Measurements from ENCODE around the gene TPO. TPM values are rescaled to one million over a fixed set of nuclear protein-coding genes. Genes with fewer than 3 reads are reported as not detected.

The TPO gene
- polyA plus RNA-seq, 1 donor from 2014 or later, result not detected

GRCh38 chr2:1431886-1432400, 18.7 kb downstream of the TPO start:
- no peaks in the 10 kb centered on the region for H3K27me3 ChIP-seq (ENCODE audit: insufficient read depth, low read depth, low read length)
- H3K9me3 ChIP-seq (ENCODE audit: low read length), result no peaks in the 10 kb centered on the region
- H3K36me3 ChIP-seq (ENCODE audit: insufficient read depth, low read length), result no peaks in the 10 kb centered on the region
- TF ChIP-seq, protein P1, sequence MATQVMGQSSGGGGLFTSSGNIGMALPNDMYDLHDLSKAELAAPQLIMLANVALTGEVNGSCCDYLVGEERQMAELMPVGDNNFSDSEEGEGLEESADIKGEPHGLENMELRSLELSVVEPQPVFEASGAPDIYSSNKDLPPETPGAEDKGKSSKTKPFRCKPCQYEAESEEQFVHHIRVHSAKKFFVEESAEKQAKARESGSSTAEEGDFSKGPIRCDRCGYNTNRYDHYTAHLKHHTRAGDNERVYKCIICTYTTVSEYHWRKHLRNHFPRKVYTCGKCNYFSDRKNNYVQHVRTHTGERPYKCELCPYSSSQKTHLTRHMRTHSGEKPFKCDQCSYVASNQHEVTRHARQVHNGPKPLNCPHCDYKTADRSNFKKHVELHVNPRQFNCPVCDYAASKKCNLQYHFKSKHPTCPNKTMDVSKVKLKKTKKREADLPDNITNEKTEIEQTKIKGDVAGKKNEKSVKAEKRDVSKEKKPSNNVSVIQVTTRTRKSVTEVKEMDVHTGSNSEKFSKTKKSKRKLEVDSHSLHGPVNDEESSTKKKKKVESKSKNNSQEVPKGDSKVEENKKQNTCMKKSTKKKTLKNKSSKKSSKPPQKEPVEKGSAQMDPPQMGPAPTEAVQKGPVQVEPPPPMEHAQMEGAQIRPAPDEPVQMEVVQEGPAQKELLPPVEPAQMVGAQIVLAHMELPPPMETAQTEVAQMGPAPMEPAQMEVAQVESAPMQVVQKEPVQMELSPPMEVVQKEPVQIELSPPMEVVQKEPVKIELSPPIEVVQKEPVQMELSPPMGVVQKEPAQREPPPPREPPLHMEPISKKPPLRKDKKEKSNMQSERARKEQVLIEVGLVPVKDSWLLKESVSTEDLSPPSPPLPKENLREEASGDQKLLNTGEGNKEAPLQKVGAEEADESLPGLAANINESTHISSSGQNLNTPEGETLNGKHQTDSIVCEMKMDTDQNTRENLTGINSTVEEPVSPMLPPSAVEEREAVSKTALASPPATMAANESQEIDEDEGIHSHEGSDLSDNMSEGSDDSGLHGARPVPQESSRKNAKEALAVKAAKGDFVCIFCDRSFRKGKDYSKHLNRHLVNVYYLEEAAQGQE (IDR thresholded peaks at IDR 0.05; ENCODE audit: borderline replicate concordance), result no peak
- TF ChIP-seq POLR2AphosphoS5 (IDR thresholded peaks at IDR 0.05) (no peak), CTCF (IDR thresholded peaks at IDR 0.05; ENCODE audit: poor library complexity, severe bottlenecking) (no peak), RAD21 (conservative IDR thresholded peaks at IDR 0.05) (no peak), MXI1 (conservative IDR thresholded peaks at IDR 0.05; ENCODE audit: poor library complexity, severe bottlenecking) (no peak), SMC3 (conservative IDR thresholded peaks at IDR 0.05; ENCODE audit: poor library complexity) (no peak)
- H3K9me2 ChIP-seq (ENCODE audit: insufficient read depth, low read length), result no peaks in the 10 kb centered on the region
- no peak overlapping the region for H3K4me2 ChIP-seq (ENCODE audit: low read length)
- no peak overlapping the region for H3K4me3 ChIP-seq (ENCODE audit: low read length)
- no peaks in the 10 kb centered on the region for H3F3A ChIP-seq (ENCODE audit: insufficient read depth, low read length, poor library complexity, severe bottlenecking)
- H3K9ac ChIP-seq (ENCODE audit: low read length), result no peak overlapping the region
- H3K27ac ChIP-seq (ENCODE audit: low read length), result no peak overlapping the region
- H4K20me1 ChIP-seq (ENCODE audit: insufficient read depth), result no peaks in the 10 kb centered on the region
- no peak overlapping the region for H2AFZ ChIP-seq (ENCODE audit: low read depth, low read length)
- no peaks in the 10 kb centered on the region for H3K79me2 ChIP-seq (replicated peaks; ENCODE audit: insufficient read depth, low read length)

- Histone ChIP-seq H3K27me3 (ENCODE audit: insufficient read depth, low read depth, low read length) (no peaks in the 10 kb centered on the region), H3K79me2 (replicated peaks; ENCODE audit: insufficient read depth, low read length) (no peaks in the 10 kb centered on the region), H3K9me3 (ENCODE audit: low read length) (no peaks in the 10 kb centered on the region), H4K20me1 (ENCODE audit: insufficient read depth) (no peaks in the 10 kb centered on the region), H3K36me3 (ENCODE audit: insufficient read depth, low read length) (no peaks in the 10 kb centered on the region), H3K27ac (ENCODE audit: low read length) (no peak overlapping the region), H3K4me3 (ENCODE audit: low read length) (no peak overlapping the region), H2AFZ (ENCODE audit: low read depth, low read length) (no peak overlapping the region), H3F3A (ENCODE audit: insufficient read depth, low read length, poor library complexity, severe bottlenecking) (no peaks in the 10 kb centered on the region), H3K9me2 (ENCODE audit: insufficient read depth, low read length) (no peaks in the 10 kb centered on the region), H3K9ac (ENCODE audit: low read length) (no peak overlapping the region), H3K4me2 (ENCODE audit: low read length) (no peak overlapping the region)
- no peak for TF ChIP-seq EZH2 (IDR thresholded peaks at IDR 0.05; ENCODE audit: borderline replicate concordance, insufficient read depth, low read length, poor library complexity, severe bottlenecking)
- no peak for TF ChIP-seq MXI1 (conservative IDR thresholded peaks at IDR 0.05; ENCODE audit: poor library complexity, severe bottlenecking)
- TF ChIP-seq CTCF (IDR thresholded peaks at IDR 0.05; ENCODE audit: poor library complexity, severe bottlenecking), result no peak
- no peak for TF ChIP-seq RAD21 (conservative IDR thresholded peaks at IDR 0.05)
- TF ChIP-seq, protein P1 (IDR thresholded peaks at IDR 0.05; ENCODE audit: borderline replicate concordance), result no peak
- TF ChIP-seq SMC3 (conservative IDR thresholded peaks at IDR 0.05; ENCODE audit: poor library complexity), result no peak
- no peak for TF ChIP-seq TAF1 (IDR thresholded peaks at IDR 0.05; ENCODE audit: low read depth)
- TF ChIP-seq EP300 (conservative IDR thresholded peaks at IDR 0.05; ENCODE audit: poor library complexity, severe bottlenecking), result no peak
- no peak for TF ChIP-seq POLR2AphosphoS5 (IDR thresholded peaks at IDR 0.05)
Measured at GRCh38 chr2:1432726-1433125, 19.5 kb downstream of the TPO start.
